Spleen (tissue), 7 donors: Measurements from ENCODE around the gene DAPK2.

Experiments
- CTCF ChIP-seq, 11 experiments: fragments of 200-600 bp in 7 of 11; fragments of 450-650 bp in 4 of 11; sonication (generic) in 4 of 11; IDR thresholded peaks in 8 of 11; conservative IDR thresholded peaks in 3 of 11; 1 replicate in 7 of 11; 2 replicates in 4 of 11; pipeline versions ENCODE4 v1.4.0 to v1.8.0; 2016 to 2021; ENCODE audit warnings: antibody characterized with exemption in 11 of 11, inconsistent platforms in 4 of 11, mild to moderate bottlenecking in 1 of 11
- POLR2A ChIP-seq, 3 donors: fragments of 450-650 bp; IDR thresholded peaks; one replicate each; pipeline ENCODE4 v1.5.1; 2017; ENCODE audit warnings: antibody characterized with exemption in 3 of 3, mild to moderate bottlenecking in 1 of 3
- POLR2AphosphoS5 ChIP-seq, 3 donors: sonication (generic); formaldehyde crosslinking; IDR thresholded peaks; one replicate each; pipeline ENCODE4 v1.5.1; 2017; ENCODE audit warnings: antibody characterized with exemption in 3 of 3
- donor health status: DM: no; HTN: no; CAD: no; lungs with moderate emphysema.
- donor health status: DM: no; HTN: no; CAD: no.
- donor health status: DM: no; HTN: no; CAD: no.

GRCh38 chr15:63869371-63870042, 176.8 kb downstream of the DAPK2 start:
- TF ChIP-seq POLR2A (IDR thresholded peaks at IDR 0.05) (no peak), CTCF (IDR thresholded peaks at IDR 0.05 in 8 of 11, conservative IDR thresholded peaks at IDR 0.05 in 3 of 11) (no peak), POLR2AphosphoS5 (IDR thresholded peaks at IDR 0.05) (no peak)
